Measurements from ENCODE around the gene IQSEC1. TPM values are rescaled to one million over a fixed set of nuclear protein-coding genes. Genes with fewer than 3 reads are reported as not detected.

IQSEC1 gene
- total RNA-seq, 1 experiment from 2014 or later, result 13.0 TPM

DNA sequence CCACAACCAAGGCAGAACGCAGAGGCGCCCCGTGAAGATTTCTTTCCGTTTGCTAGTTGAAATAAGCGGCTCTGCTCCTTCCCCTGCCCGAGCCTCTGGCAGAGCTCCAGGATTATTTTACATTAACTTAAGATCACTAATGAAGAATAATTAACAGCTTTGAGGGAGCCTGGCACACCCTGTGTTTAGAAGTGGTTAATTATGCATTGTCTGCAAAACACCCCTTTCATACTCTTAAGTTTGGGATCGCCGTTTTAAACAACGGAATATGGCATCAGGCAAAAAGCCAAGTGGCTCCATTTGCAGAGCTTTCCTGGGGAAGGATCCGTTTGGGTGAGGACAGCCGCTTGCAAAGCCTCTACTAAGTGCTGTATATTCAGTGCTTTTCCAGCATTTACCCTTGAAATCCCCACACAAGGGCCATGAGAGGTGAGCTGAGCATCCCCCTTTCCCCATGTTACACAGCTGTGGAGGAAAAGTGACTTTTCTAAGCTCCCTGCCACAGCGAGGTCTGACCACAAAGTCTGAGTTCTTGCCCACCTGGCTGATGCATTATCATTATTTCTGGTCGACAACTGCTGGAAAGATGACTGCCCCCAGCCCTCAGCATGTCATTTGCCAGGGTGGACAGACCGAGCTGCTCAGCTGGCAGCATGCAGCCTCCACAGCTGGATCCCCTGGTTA is 33.9 kb downstream of the IQSEC1 start:
- no peak overlapping the region for H3K27ac ChIP-seq (ENCODE audit: low read depth, low read length, poor library complexity, severe bottlenecking)
- H3K4me1 ChIP-seq (ENCODE audit: insufficient read depth, low read length, poor library complexity, severe bottlenecking), result no peaks in the 10 kb centered on the region
- DNase-seq (ENCODE audit: low spot score), result no peak
- H3K36me3 ChIP-seq (ENCODE audit: insufficient read depth, low read length, poor library complexity, severe bottlenecking), result no peaks in the 10 kb centered on the region
- POLR2A ChIA-PET (ENCODE audit: low non-redundant PET), result no interaction called here
- intact Hi-C loops (cut with micrococcal nuclease; ENCODE audit: unreplicated experiment), result no loop called here
- TF ChIP-seq, protein P1, sequence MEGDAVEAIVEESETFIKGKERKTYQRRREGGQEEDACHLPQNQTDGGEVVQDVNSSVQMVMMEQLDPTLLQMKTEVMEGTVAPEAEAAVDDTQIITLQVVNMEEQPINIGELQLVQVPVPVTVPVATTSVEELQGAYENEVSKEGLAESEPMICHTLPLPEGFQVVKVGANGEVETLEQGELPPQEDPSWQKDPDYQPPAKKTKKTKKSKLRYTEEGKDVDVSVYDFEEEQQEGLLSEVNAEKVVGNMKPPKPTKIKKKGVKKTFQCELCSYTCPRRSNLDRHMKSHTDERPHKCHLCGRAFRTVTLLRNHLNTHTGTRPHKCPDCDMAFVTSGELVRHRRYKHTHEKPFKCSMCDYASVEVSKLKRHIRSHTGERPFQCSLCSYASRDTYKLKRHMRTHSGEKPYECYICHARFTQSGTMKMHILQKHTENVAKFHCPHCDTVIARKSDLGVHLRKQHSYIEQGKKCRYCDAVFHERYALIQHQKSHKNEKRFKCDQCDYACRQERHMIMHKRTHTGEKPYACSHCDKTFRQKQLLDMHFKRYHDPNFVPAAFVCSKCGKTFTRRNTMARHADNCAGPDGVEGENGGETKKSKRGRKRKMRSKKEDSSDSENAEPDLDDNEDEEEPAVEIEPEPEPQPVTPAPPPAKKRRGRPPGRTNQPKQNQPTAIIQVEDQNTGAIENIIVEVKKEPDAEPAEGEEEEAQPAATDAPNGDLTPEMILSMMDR (conservative IDR thresholded peaks at IDR 0.05; ENCODE audit: low read depth, low read length), result no peak
- TF ChIP-seq EZH2 (IDR thresholded peaks at IDR 0.05; ENCODE audit: borderline replicate concordance, low read depth, low read length, poor library complexity, severe bottlenecking), result no peak
- no peaks in the 10 kb centered on the region for H3K9me3 ChIP-seq (ENCODE audit: low read depth, low read length, poor library complexity, severe bottlenecking)
- BruUV-seq (replicated peaks), result no TSS peak
- CTCF ChIA-PET, result no interaction called here
- peaks cover 25% of the 10 kb centered on the region for H3K27me3 ChIP-seq (replicated peaks; ENCODE audit: insufficient read depth, low read depth, low read length, poor library complexity)
- no peak overlapping the region for H3K4me3 ChIP-seq (ENCODE audit: low read depth, low read length, poor library complexity, severe bottlenecking)

DNA sequence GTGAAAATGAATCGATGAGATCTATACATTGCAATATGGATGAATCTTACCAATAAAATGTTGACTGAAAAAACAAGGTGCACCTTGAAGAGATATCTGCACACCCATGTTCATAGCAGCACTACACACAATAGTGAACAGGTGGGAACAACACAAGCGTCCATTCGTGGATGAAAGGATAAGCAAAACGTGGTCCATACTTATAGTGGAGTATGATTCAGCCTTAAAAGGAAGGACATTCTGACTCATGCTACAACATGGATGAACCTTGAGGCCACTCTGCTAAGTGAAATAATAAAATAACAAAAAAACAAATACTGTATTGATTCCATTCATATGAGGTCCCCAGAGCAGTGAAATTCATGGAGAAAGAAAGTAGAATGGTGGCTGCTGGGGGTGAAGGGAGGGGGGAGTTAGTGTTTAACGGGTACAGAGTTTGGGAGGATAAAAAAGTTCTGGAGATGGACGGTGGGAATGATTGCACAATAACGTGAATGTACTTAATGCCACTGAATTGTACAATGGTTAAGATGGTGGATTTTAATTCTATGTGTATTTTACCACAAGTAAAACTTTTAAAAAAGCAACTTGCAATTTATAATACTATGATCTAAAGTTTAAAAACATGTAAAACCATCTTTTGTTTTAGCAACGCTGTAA is 35.6 kb downstream of the IQSEC1 start:
- H3K27ac ChIP-seq (ENCODE audit: low read depth, low read length, poor library complexity, severe bottlenecking), result no peak overlapping the region
- no TSS peak for BruUV-seq (replicated peaks)
- ChIA-PET POLR2A (ENCODE audit: low non-redundant PET) (no interaction called here), CTCF (no interaction called here)
- no peak for DNase-seq (ENCODE audit: low spot score)
- H3K4me1 ChIP-seq (ENCODE audit: insufficient read depth, low read length, poor library complexity, severe bottlenecking), result no peaks in the 10 kb centered on the region
- peaks cover 25% of the 10 kb centered on the region for H3K27me3 ChIP-seq (replicated peaks; ENCODE audit: insufficient read depth, low read depth, low read length, poor library complexity)
- no peaks in the 10 kb centered on the region for H3K9me3 ChIP-seq (ENCODE audit: low read depth, low read length, poor library complexity, severe bottlenecking)
- no peaks in the 10 kb centered on the region for H3K36me3 ChIP-seq (ENCODE audit: insufficient read depth, low read length, poor library complexity, severe bottlenecking)
- H3K4me3 ChIP-seq (ENCODE audit: low read depth, low read length, poor library complexity, severe bottlenecking), result no peak overlapping the region
- intact Hi-C loops (cut with micrococcal nuclease; ENCODE audit: unreplicated experiment), result no loop called here
- TF ChIP-seq EZH2 (IDR thresholded peaks at IDR 0.05; ENCODE audit: borderline replicate concordance, low read depth, low read length, poor library complexity, severe bottlenecking), result no peak
- TF ChIP-seq, protein P1 (conservative IDR thresholded peaks at IDR 0.05; ENCODE audit: low read depth, low read length), result no peak

DNA sequence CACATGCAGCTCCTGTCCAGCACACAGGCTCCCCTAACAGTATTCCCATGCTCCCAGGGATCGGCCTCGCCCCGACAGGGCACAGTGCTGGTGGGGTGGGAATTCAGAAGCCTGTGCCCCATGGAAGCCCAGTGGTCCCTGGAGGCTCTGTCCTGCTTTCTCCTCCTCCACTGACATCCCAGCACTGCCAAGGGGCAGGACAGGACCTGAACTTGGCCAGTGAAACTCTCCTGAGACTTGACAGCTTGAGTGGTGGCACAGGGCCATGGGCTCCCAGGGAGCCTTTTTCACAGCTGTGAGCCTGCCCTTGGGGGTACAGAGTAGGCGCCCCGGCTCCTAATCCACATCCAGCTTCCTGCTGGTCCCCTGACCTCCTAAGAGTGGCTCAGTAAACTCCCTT is 38.4 kb downstream of the IQSEC1 start:
- Histone ChIP-seq H3K4me1 (ENCODE audit: insufficient read depth, low read length, poor library complexity, severe bottlenecking) (no peaks in the 10 kb centered on the region), H3K36me3 (ENCODE audit: insufficient read depth, low read length, poor library complexity, severe bottlenecking) (no peaks in the 10 kb centered on the region), H3K4me3 (ENCODE audit: low read depth, low read length, poor library complexity, severe bottlenecking) (no peak overlapping the region), H3K27ac (ENCODE audit: low read depth, low read length, poor library complexity, severe bottlenecking) (no peak overlapping the region), H3K9me3 (ENCODE audit: low read depth, low read length, poor library complexity, severe bottlenecking) (no peaks in the 10 kb centered on the region), H3K27me3 (replicated peaks; ENCODE audit: insufficient read depth, low read depth, low read length, poor library complexity) (peaks cover 25% of the 10 kb centered on the region)
- no TSS peak for BruUV-seq (replicated peaks)
- TF ChIP-seq, protein P1 (conservative IDR thresholded peaks at IDR 0.05; ENCODE audit: low read depth, low read length), result no peak
- TF ChIP-seq EZH2 (IDR thresholded peaks at IDR 0.05; ENCODE audit: borderline replicate concordance, low read depth, low read length, poor library complexity, severe bottlenecking), result no peak
- intact Hi-C loops (cut with micrococcal nuclease; ENCODE audit: unreplicated experiment), result no loop called here
- DNase-seq (ENCODE audit: low spot score), result no peak
- POLR2A ChIA-PET (ENCODE audit: low non-redundant PET), result no interaction called here
- CTCF ChIA-PET, result no interaction called here

All from A673 (cell line).